Tibial nerve (tissue), 4 donors: ENCODE measurements around the gene MTRF1. TPM values are rescaled to one million over a fixed set of nuclear protein-coding genes. Genes with fewer than 3 reads are reported as not detected.
A peak's percentile ranks its signal among the peaks of the same experiment; 100 is the strongest.

Experiments
- DNase-seq, 2 donors: peaks; one replicate each; pipeline ENCODE4 v3.0.0-alpha.2; 2019; ENCODE audit warnings: low spot score in 2 of 2
- H3K27ac ChIP-seq, 4 donors: fragments of 200-600 bp; sonication (generic) in 3 of 4; one replicate each; pipeline ENCODE4 v1.5.1; 2017 to 2019; ENCODE audit warnings: mild to moderate bottlenecking in 1 of 4
- H3K27me3 ChIP-seq, 2 donors: fragments of 200-600 bp; sonication (generic) in 1 of 2; one replicate each; pipeline versions ENCODE4 v1.5.1 to v1.6.0; 2017 to 2019
- H3K36me3 ChIP-seq, 3 donors: fragments of 200-600 bp; sonication (generic); one replicate each; pipeline ENCODE4 v1.5.1; 2018 to 2019
- H3K4me1 ChIP-seq, 4 donors: fragments of 200-600 bp; sonication (generic) in 3 of 4; one replicate each; pipeline ENCODE4 v1.5.1; 2017 to 2019
- H3K4me3 ChIP-seq, 4 donors: fragments of 200-600 bp; sonication (generic) in 3 of 4; one replicate each; pipeline ENCODE4 v1.5.1; 2017 to 2019; ENCODE audit warnings: mild to moderate bottlenecking in 1 of 4, moderate library complexity in 1 of 4
- H3K9me3 ChIP-seq, 4 donors: fragments of 200-600 bp; sonication (generic) in 3 of 4; one replicate each; pipeline ENCODE4 v1.5.1; 2017 to 2019
- EP300 ChIP-seq, 2 donors: sonication (generic); formaldehyde crosslinking; IDR thresholded peaks; one replicate each; pipeline ENCODE4 v1.6.1; 2017; ENCODE audit warnings: antibody characterized with exemption in 2 of 2, mild to moderate bottlenecking in 1 of 2
- POLR2A ChIP-seq, 2 donors: fragments of 450-650 bp; IDR thresholded peaks; one replicate each; pipeline ENCODE4 v1.6.1; 2017; ENCODE audit warnings: antibody characterized with exemption in 2 of 2, mild to moderate bottlenecking in 2 of 2, moderate library complexity in 2 of 2
- WGBS, 2 donors: methylation state at CpG; one replicate each; pipeline ENCODE4 v1.1.5; 2018; 5-methylcytosine and 5-hydroxymethylcytosine counted together
- total RNA-seq, 4 donors: library from RNA; depleted of rRNA; stranded (reverse); fragments of >200 nt; gene quantifications; one replicate each; pipeline ENCODE4 v1.1.0, GENCODE V29; 2016
- TF ChIP-seq, protein P1 (sequence below), 5 experiments: fragments of 200-600 bp in 3 of 5; fragments of 450-650 bp in 2 of 5; sonication (generic) in 3 of 5; IDR thresholded peaks; one replicate each; pipeline ENCODE4 v1.5.1; 2016 to 2019; ENCODE audit warnings: antibody characterized with exemption in 5 of 5, mild to moderate bottlenecking in 3 of 5, moderate library complexity in 2 of 5

The MTRF1 gene
- total RNA-seq, 4 donors from 2014 or later: 2.5 to 27.3 (median 7.3) TPM

DNA sequence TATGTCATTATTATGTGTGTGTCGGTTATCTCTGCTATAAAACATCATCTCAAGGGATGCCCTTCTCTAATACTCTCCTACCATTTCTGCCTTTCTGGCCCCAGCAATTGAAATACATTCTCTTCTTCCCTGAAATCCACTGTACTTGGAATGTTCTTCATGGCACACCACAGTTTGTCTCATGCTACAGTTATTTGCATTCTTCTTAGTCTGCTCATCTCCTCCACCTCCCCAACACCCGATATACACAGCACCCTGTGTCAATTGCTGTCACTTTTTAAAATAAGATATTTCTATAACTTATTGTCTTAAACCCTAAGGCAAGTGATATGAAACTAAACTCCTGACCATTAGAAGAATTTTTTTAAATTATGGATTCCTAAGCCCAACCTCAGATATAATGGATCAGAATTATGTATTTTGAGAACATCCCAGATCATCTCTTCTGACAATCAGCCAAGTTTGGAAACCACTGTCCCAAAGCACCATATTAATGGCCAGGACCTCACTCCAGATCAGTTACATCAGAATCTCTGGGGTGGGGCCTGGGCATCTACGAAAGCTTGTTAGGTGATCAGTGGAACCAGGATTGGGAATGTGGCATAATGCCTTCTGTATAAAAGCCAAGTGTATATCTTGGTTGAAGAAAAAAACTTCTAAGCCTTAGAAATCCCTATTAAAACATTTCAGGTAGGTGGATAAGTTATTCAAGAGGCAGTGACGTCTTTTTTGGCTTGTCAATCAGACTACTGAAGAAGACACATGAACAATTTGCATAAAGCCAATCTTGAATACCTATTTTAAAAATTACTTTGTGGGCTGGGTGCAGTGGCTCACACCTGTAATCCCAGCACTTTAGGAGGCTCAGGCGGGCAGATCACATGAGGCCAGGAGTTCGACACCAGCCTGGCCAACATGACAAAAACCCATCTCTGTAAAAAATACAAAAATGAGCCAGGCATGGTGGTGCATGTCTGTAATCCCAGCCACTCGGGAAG is 39.0 kb downstream of the MTRF1 start:
- DNase-seq: no peak
- WGBS, 2 donors: 78 to 79% methylated on average over 7 of the region's 7 CpGs
- TF ChIP-seq POLR2A (IDR thresholded peaks at IDR 0.05) (no peak), EP300 (IDR thresholded peaks at IDR 0.05) (no peak)
- TF ChIP-seq, protein P1, sequence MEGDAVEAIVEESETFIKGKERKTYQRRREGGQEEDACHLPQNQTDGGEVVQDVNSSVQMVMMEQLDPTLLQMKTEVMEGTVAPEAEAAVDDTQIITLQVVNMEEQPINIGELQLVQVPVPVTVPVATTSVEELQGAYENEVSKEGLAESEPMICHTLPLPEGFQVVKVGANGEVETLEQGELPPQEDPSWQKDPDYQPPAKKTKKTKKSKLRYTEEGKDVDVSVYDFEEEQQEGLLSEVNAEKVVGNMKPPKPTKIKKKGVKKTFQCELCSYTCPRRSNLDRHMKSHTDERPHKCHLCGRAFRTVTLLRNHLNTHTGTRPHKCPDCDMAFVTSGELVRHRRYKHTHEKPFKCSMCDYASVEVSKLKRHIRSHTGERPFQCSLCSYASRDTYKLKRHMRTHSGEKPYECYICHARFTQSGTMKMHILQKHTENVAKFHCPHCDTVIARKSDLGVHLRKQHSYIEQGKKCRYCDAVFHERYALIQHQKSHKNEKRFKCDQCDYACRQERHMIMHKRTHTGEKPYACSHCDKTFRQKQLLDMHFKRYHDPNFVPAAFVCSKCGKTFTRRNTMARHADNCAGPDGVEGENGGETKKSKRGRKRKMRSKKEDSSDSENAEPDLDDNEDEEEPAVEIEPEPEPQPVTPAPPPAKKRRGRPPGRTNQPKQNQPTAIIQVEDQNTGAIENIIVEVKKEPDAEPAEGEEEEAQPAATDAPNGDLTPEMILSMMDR (IDR thresholded peaks at IDR 0.05): no peak
- no peaks in the 10 kb centered on the region for H3K9me3 ChIP-seq
- no peaks in the 10 kb centered on the region for H3K4me1 ChIP-seq
- no peak overlapping the region for H3K27ac ChIP-seq
- H3K36me3 ChIP-seq: peaks cover 0 to 18% (median 0%) of the 10 kb centered on the region in 3 donors
- no peak overlapping the region for H3K4me3 ChIP-seq
- no peaks in the 10 kb centered on the region for H3K27me3 ChIP-seq

DNA sequence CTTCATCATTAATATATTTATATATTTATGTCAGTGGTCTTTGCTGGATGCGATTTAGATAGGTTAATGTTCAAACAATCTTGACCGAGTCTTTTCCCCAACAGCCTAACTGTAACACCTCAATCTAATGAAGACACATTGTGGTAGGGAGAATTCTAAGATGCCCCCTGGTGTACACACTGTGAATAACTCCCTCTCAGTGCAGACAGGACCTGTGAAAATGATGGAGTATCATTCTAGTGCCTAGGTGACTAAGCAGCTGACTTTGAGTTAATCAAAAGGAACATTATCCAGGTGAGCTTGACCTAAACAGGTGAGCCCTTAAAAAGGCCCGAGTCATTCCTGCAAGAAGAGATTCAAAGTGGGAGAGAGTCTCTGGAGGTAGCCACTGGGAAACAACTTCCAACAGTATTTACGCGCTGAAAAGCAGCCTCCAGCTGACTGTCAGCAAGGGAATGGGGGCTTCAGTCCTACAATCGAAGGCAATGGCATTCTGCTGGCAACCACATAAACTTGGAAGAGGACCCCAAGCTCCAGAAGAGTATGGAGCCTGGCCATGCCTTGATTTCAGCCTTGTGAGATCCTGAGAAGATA is 41.0 kb downstream of the MTRF1 start:
- no peak for TF ChIP-seq POLR2A (IDR thresholded peaks at IDR 0.05)
- TF ChIP-seq, protein P1 (IDR thresholded peaks at IDR 0.05): peak; percentile 60 to 78 (median 68)
- TF ChIP-seq EP300 (IDR thresholded peaks at IDR 0.05): no peak
- Histone ChIP-seq H3K4me1 (no peaks in the 10 kb centered on the region), H3K36me3 (peaks cover 0 to 18% (median 0%) of the 10 kb centered on the region in 3 donors), H3K27ac (no peak overlapping the region), H3K9me3 (no peaks in the 10 kb centered on the region), H3K4me3 (no peak overlapping the region), H3K27me3 (no peaks in the 10 kb centered on the region)
- DNase-seq: peak in 1 of 2 donors; percentile 77
- 54 to 59% methylated on average over 6 of the region's 6 CpGs for WGBS, 2 donors

DNA sequence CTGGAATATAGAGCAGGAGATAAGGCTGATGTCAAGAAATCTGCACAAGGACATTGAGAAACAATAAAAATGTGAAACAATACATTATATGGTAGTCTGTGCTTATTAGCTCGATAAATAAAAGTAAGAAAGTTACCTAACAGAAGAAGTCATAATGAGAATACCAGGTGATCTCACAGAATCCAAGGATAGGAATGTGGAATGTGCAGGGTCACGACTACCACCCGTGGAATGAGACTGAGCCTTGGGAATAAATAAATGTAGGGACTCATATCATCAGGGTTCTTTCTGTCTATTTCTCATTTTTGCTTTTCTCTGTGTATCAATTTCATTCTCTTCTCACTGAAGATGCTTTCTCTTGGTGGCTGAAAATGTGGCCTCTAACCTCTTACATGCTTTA is 43.0 kb downstream of the MTRF1 start:
- Histone ChIP-seq H3K27ac (no peak overlapping the region), H3K27me3 (no peaks in the 10 kb centered on the region), H3K4me3 (no peak overlapping the region), H3K4me1 (no peaks in the 10 kb centered on the region), H3K9me3 (no peaks in the 10 kb centered on the region), H3K36me3 (peaks cover 0 to 5% (median 0%) of the 10 kb centered on the region in 3 donors)
- TF ChIP-seq, protein P1 (IDR thresholded peaks at IDR 0.05): no peak
- TF ChIP-seq EP300 (IDR thresholded peaks at IDR 0.05): no peak
- TF ChIP-seq POLR2A (IDR thresholded peaks at IDR 0.05): no peak
- DNase-seq: no peak
- WGBS, 2 donors: 53 to 66% methylated on average over 3 of the region's 3 CpGs

DNA sequence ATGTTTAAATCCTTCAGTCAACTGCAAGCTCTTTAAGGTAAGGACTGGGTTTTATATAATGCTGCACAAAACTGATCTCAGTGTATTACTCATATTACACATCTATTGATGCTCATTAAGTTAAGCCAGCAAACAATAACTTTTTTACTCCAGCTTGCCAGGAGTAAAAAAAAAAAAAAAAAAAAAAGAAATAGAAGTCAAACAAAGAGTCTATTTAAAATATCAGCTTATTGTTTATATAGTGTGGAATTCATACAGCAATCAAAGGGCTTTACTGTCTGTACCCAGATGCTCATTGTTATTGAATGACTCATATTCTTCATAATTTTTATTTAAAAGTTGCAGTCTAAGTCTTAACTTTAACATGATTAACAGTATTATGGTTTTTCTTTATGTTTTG is 47.2 kb downstream of the MTRF1 start:
- H3K27ac ChIP-seq: peak overlapping the region in 2 of 4 donors; percentile 35 to 53
- H3K4me3 ChIP-seq: no peak overlapping the region
- TF ChIP-seq POLR2A (IDR thresholded peaks at IDR 0.05): no peak
- TF ChIP-seq, protein P1 (IDR thresholded peaks at IDR 0.05): no peak
- TF ChIP-seq EP300 (IDR thresholded peaks at IDR 0.05): no peak
- no peaks in the 10 kb centered on the region for H3K4me1 ChIP-seq
- peaks cover 0 to 2% (median under 1%) of the 10 kb centered on the region in 4 donors for H3K9me3 ChIP-seq
- no peaks in the 10 kb centered on the region for H3K27me3 ChIP-seq
- H3K36me3 ChIP-seq: no peaks in the 10 kb centered on the region
- no peak for DNase-seq

DNA sequence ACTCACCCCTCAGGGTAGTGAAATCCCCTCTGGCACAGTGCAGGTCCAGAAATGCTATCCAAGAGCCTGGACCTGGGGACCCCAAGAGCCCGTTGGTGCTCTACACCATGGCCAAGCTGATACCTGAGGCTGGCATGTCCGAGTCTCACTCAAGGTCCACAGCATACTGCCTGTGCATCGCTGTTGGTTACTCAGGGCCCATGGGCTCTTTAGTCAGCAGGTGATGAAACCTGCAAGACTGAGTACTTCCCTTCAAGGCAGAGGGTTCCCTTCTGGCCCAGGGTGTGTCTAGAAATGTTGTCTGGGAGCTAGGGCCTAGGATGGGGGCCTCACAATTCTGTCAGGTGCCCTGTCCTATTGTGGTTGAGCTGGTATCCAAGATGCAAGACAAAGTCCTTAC is 49.5 kb downstream of the MTRF1 start:
- Histone ChIP-seq H3K9me3 (peaks cover 0 to 8% (median 3%) of the 10 kb centered on the region in 4 donors), H3K27ac (no peak overlapping the region), H3K4me1 (no peaks in the 10 kb centered on the region), H3K27me3 (no peaks in the 10 kb centered on the region), H3K4me3 (no peak overlapping the region), H3K36me3 (no peaks in the 10 kb centered on the region)
- no peak for DNase-seq
- WGBS, 2 donors: 63 to 93% methylated on average over 2 to 3 of the region's 3 CpGs
- TF ChIP-seq EP300 (IDR thresholded peaks at IDR 0.05) (no peak), POLR2A (IDR thresholded peaks at IDR 0.05) (no peak)
- TF ChIP-seq, protein P1 (IDR thresholded peaks at IDR 0.05): no peak
